CD8-positive, alpha-beta memory T cell (primary cell): ENCODE results near the gene PRRG3. TPM values are rescaled to one million over a fixed set of nuclear protein-coding genes. Genes with fewer than 3 reads are reported as not detected.

ENCODE experiments used
- CTCF ChIA-PET: fragments of 350-600 bp; sonication (Branson Sonifier 250); formaldehyde crosslinking; loops from one replicate; lab custom pipeline; 2021; ENCODE audit warnings: antibody characterized with exemption; lab: Charles Lee
- POLR2A ChIA-PET: fragments of 350-600 bp; sonication (Branson Sonifier 250); formaldehyde crosslinking; loops from one replicate; lab custom pipeline; 2021; ENCODE audit warnings: antibody characterized with exemption; lab: Charles Lee
- DNase-seq, 5 donors: peaks; one replicate each; pipeline versions ENCODE4 v3.0.0 to v3.0.0-alpha.2; 2020 to 2022; ENCODE audit warnings: mixed read lengths in 1 of 5
- H3K27ac ChIP-seq: one replicate; pipeline ENCODE4 v1.7.0; 2013; ENCODE audit warnings: low read depth, mild to moderate bottlenecking, low read length, moderate library complexity
- H3K27me3 ChIP-seq: 2 replicates; pipeline ENCODE4 v1.7.0; 2013; ENCODE audit warnings: low read length, mild to moderate bottlenecking; ENCODE audit not compliant: insufficient read depth, poor library complexity, severe bottlenecking
- H3K36me3 ChIP-seq: 2 replicates; pipeline ENCODE4 v1.7.0; 2013; ENCODE audit warnings: mild to moderate bottlenecking, low read length, moderate library complexity; ENCODE audit not compliant: insufficient read depth
- H3K4me1 ChIP-seq: 2 replicates; pipeline ENCODE4 v1.7.0; 2013; ENCODE audit warnings: mild to moderate bottlenecking, low read length, moderate library complexity; ENCODE audit not compliant: insufficient read depth
- H3K4me3 ChIP-seq: 2 replicates; pipeline ENCODE4 v1.7.0; 2013; ENCODE audit warnings: mild to moderate bottlenecking, low read length
- H3K9me3 ChIP-seq: 2 replicates; pipeline ENCODE4 v1.7.0; 2013; ENCODE audit warnings: mild to moderate bottlenecking, low read length
- H3K27ac Mint-ChIP-seq, 8 donors: one replicate each; pipeline ENCODE4 v1.8.0; 2020 to 2021; ENCODE audit warnings: mixed read lengths in 8 of 8, mild to moderate bottlenecking in 6 of 8, inconsistent platforms in 3 of 8, moderate library complexity in 3 of 8
- H3K27me3 Mint-ChIP-seq, 2 donors: one replicate each; pipeline ENCODE4 v1.8.0; 2020 to 2021; ENCODE audit warnings: mixed read lengths in 2 of 2, mild to moderate bottlenecking in 1 of 2, moderate library complexity in 1 of 2
- H3K36me3 Mint-ChIP-seq, 3 donors: one replicate each; pipeline ENCODE4 v1.8.0; 2020 to 2021; ENCODE audit warnings: mixed read lengths in 3 of 3, inconsistent platforms in 1 of 3, mild to moderate bottlenecking in 1 of 3
- H3K4me1 Mint-ChIP-seq, 3 donors: one replicate each; pipeline ENCODE4 v1.8.0; 2020 to 2021; ENCODE audit warnings: mixed read lengths in 3 of 3, inconsistent platforms in 1 of 3, mild to moderate bottlenecking in 1 of 3
- H3K4me3 Mint-ChIP-seq, 7 donors: one replicate each; pipeline ENCODE4 v1.8.0; 2020 to 2021; ENCODE audit warnings: mixed read lengths in 7 of 7, mild to moderate bottlenecking in 6 of 7, moderate library complexity in 4 of 7, inconsistent platforms in 2 of 7
- H3K9me3 Mint-ChIP-seq, 5 donors: one replicate each; pipeline ENCODE4 v1.8.0; 2020 to 2022; ENCODE audit warnings: mixed read lengths in 5 of 5, mild to moderate bottlenecking in 3 of 5, moderate library complexity in 2 of 5, inconsistent platforms in 1 of 5
- polyA plus RNA-seq: library from polyadenylated mRNA; unstranded; fragments of 300-500 nt; fragmentation: Illumina TruSeq; gene quantifications from one replicate; pipeline ENCODE4 v1.2.3, GENCODE V29; 2021
- total RNA-seq, 2 experiments: library from RNA; stranded (reverse); gene quantifications; one replicate each; pipeline ENCODE4 v1.2.3, GENCODE V29; 2021

Gene PRRG3
- total and polyA plus RNA-seq, 3 experiments from 2014 or later = not detected

- no peak overlapping the region for H3K4me3 ChIP-seq
- no peak overlapping the region for H3K27ac ChIP-seq
- DNase-seq = no peak
- Mint-ChIP-seq H3K4me1 (no peaks in the 10 kb centered on the region), H3K36me3 (no peaks in the 10 kb centered on the region), H3K4me3 (no peak overlapping the region), H3K27me3 (peaks cover 6 to 7% of the 10 kb centered on the region in 2 donors), H3K27ac (peak overlapping the region in 1 of 8 donors; percentile 1), H3K9me3 (no peaks in the 10 kb centered on the region)
- ChIA-PET POLR2A (no interaction called here), CTCF (no interaction called here)
- H3K9me3 ChIP-seq = no peaks in the 10 kb centered on the region
- no peaks in the 10 kb centered on the region for H3K36me3 ChIP-seq
- H3K27me3 ChIP-seq = no peaks in the 10 kb centered on the region
- H3K4me1 ChIP-seq = no peaks in the 10 kb centered on the region
Observed at GRCh38 chrX:151711787-151712186, 16.5 kb downstream of the PRRG3 start.

GRCh38 chrX:151712253-151712652, 17.0 kb downstream of the PRRG3 start:
- no peak overlapping the region for H3K27ac Mint-ChIP-seq
- no peak overlapping the region for H3K4me3 Mint-ChIP-seq
- no peaks in the 10 kb centered on the region for H3K36me3 Mint-ChIP-seq
- ChIA-PET CTCF (no interaction called here), POLR2A (no interaction called here)
- Histone ChIP-seq H3K9me3 (no peaks in the 10 kb centered on the region), H3K27me3 (no peaks in the 10 kb centered on the region), H3K4me1 (no peaks in the 10 kb centered on the region), H3K36me3 (no peaks in the 10 kb centered on the region), H3K27ac (no peak overlapping the region), H3K4me3 (no peak overlapping the region)
- H3K9me3 Mint-ChIP-seq = no peaks in the 10 kb centered on the region
- H3K4me1 Mint-ChIP-seq = no peaks in the 10 kb centered on the region
- DNase-seq = no peak
- peaks cover 5 to 7% of the 10 kb centered on the region in 2 donors for H3K27me3 Mint-ChIP-seq

GRCh38 chrX:151713849-151714248, 18.6 kb downstream of the PRRG3 start:
- H3K36me3 Mint-ChIP-seq = no peaks in the 10 kb centered on the region
- no peaks in the 10 kb centered on the region for H3K4me1 ChIP-seq
- no peaks in the 10 kb centered on the region for H3K9me3 Mint-ChIP-seq
- no peak for DNase-seq
- no peaks in the 10 kb centered on the region for H3K36me3 ChIP-seq
- H3K4me1 Mint-ChIP-seq = no peaks in the 10 kb centered on the region
- H3K4me3 Mint-ChIP-seq = no peak overlapping the region
- no peaks in the 10 kb centered on the region for H3K27me3 ChIP-seq
- H3K27me3 Mint-ChIP-seq = peaks cover 3 to 7% of the 10 kb centered on the region in 2 donors
- H3K4me3 ChIP-seq = no peak overlapping the region
- H3K27ac ChIP-seq = no peak overlapping the region
- CTCF ChIA-PET = no interaction called here
- POLR2A ChIA-PET = no interaction called here
- H3K9me3 ChIP-seq = no peaks in the 10 kb centered on the region
- H3K27ac Mint-ChIP-seq = no peak overlapping the region

- peaks cover 3 to 7% of the 10 kb centered on the region in 2 donors for H3K27me3 Mint-ChIP-seq
- Histone ChIP-seq H3K36me3 (no peaks in the 10 kb centered on the region), H3K27ac (no peak overlapping the region), H3K4me3 (no peak overlapping the region), H3K9me3 (no peaks in the 10 kb centered on the region), H3K4me1 (no peaks in the 10 kb centered on the region), H3K27me3 (no peaks in the 10 kb centered on the region)
- no peaks in the 10 kb centered on the region for H3K9me3 Mint-ChIP-seq
- no peaks in the 10 kb centered on the region for H3K36me3 Mint-ChIP-seq
- no peaks in the 10 kb centered on the region for H3K4me1 Mint-ChIP-seq
- no peak for DNase-seq
- ChIA-PET POLR2A (no interaction called here), CTCF (no interaction called here)
- H3K4me3 Mint-ChIP-seq = no peak overlapping the region
- no peak overlapping the region for H3K27ac Mint-ChIP-seq
Observed at GRCh38 chrX:151714362-151714761, 19.1 kb downstream of the PRRG3 start.

GRCh38 chrX:151715752-151716151, 20.5 kb downstream of the PRRG3 start, which contains the start of gene FATE1:
FATE1 (plus strand) TSS chrX:151716035; CDS start chrX:151716120, 85 bp downstream.
- no peaks in the 10 kb centered on the region for H3K27me3 ChIP-seq
- H3K36me3 Mint-ChIP-seq = no peaks in the 10 kb centered on the region
- no peak within 1 kb of the TSS for H3K4me3 Mint-ChIP-seq
- H3K9me3 ChIP-seq = no peaks in the 10 kb centered on the region
- ChIA-PET CTCF (no interaction called here), POLR2A (no interaction called here)
- H3K4me3 ChIP-seq = no peak within 1 kb of the TSS
- no peaks in the 10 kb centered on the region for H3K9me3 Mint-ChIP-seq
- no peaks in the 10 kb centered on the region for H3K36me3 ChIP-seq
- no peaks in the 10 kb centered on the region for H3K4me1 ChIP-seq
- DNase-seq = no peak
- peaks cover 3 to 7% of the 10 kb centered on the region in 2 donors for H3K27me3 Mint-ChIP-seq
- H3K4me1 Mint-ChIP-seq = no peaks in the 10 kb centered on the region
- no peak within 1 kb of the TSS for H3K27ac ChIP-seq
- H3K27ac Mint-ChIP-seq = no peak within 1 kb of the TSS

- no peaks in the 10 kb centered on the region for H3K9me3 Mint-ChIP-seq
- peaks cover 0 to 18% of the 10 kb centered on the region in 2 donors for H3K27me3 Mint-ChIP-seq
- H3K4me3 Mint-ChIP-seq = no peak overlapping the region
- H3K9me3 ChIP-seq = no peaks in the 10 kb centered on the region
- H3K4me1 ChIP-seq = no peaks in the 10 kb centered on the region
- H3K27ac Mint-ChIP-seq = no peak overlapping the region
- no peak for DNase-seq
- ChIA-PET POLR2A (no interaction called here), CTCF (no interaction called here)
- H3K27me3 ChIP-seq = no peaks in the 10 kb centered on the region
- H3K36me3 ChIP-seq = no peaks in the 10 kb centered on the region
- no peak overlapping the region for H3K27ac ChIP-seq
- H3K4me1 Mint-ChIP-seq = no peaks in the 10 kb centered on the region
- no peak overlapping the region for H3K4me3 ChIP-seq
- H3K36me3 Mint-ChIP-seq = no peaks in the 10 kb centered on the region
Observed at GRCh38 chrX:151722241-151722846, 27.1 kb downstream of the PRRG3 start.

- no peaks in the 10 kb centered on the region for H3K9me3 ChIP-seq
- H3K4me3 ChIP-seq = no peak overlapping the region
- H3K27ac Mint-ChIP-seq = no peak overlapping the region
- DNase-seq = no peak
- H3K36me3 ChIP-seq = no peaks in the 10 kb centered on the region
- H3K27me3 Mint-ChIP-seq = peaks cover 0 to 18% of the 10 kb centered on the region in 2 donors
- POLR2A ChIA-PET = no interaction called here
- CTCF ChIA-PET = no interaction called here
- H3K9me3 Mint-ChIP-seq = no peaks in the 10 kb centered on the region
- no peak overlapping the region for H3K4me3 Mint-ChIP-seq
- H3K4me1 Mint-ChIP-seq = no peaks in the 10 kb centered on the region
- H3K27ac ChIP-seq = no peak overlapping the region
- no peaks in the 10 kb centered on the region for H3K27me3 ChIP-seq
- H3K4me1 ChIP-seq = no peaks in the 10 kb centered on the region
- H3K36me3 Mint-ChIP-seq = no peaks in the 10 kb centered on the region
Observed at GRCh38 chrX:151723156-151723760, 28.0 kb downstream of the PRRG3 start.

GRCh38 chrX:151724563-151725337, 29.5 kb downstream of the PRRG3 start:
- no peaks in the 10 kb centered on the region for H3K9me3 Mint-ChIP-seq
- Histone ChIP-seq H3K36me3 (no peaks in the 10 kb centered on the region), H3K4me1 (no peaks in the 10 kb centered on the region), H3K27ac (no peak overlapping the region), H3K27me3 (no peaks in the 10 kb centered on the region), H3K4me3 (no peak overlapping the region), H3K9me3 (no peaks in the 10 kb centered on the region)
- no peaks in the 10 kb centered on the region for H3K4me1 Mint-ChIP-seq
- H3K27me3 Mint-ChIP-seq = peaks cover 0 to 18% of the 10 kb centered on the region in 2 donors
- H3K4me3 Mint-ChIP-seq = no peak overlapping the region
- DNase-seq = no peak
- ChIA-PET POLR2A (no interaction called here), CTCF (no interaction called here)
- H3K27ac Mint-ChIP-seq = no peak overlapping the region
- no peaks in the 10 kb centered on the region for H3K36me3 Mint-ChIP-seq
